GM23338 (cell line): ENCODE data around the gene MKNK2.

ENCODE experiments used
- CREB1 ChIP-seq: fragments of 250-450 bp; sonication (Bioruptor Pico); IDR thresholded peaks from 2 replicates; pipeline ENCODE4 v1.5.0; 2020; ENCODE audit warnings: low read depth, mild to moderate bottlenecking, moderate library complexity
- EZH2 ChIP-seq: fragments of 200-600 bp; sonication (generic); IDR thresholded peaks from one replicate; pipeline ENCODE4 v1.8.0; 2017; ENCODE audit warnings: antibody characterized with exemption, mild to moderate bottlenecking, low read depth; ENCODE audit not compliant: unreplicated experiment
- EZH2phosphoT487 ChIP-seq: fragments of 200-600 bp; sonication (generic); IDR thresholded peaks from one replicate; pipeline ENCODE4 v1.8.1; 2018; ENCODE audit warnings: antibody characterized with exemption; ENCODE audit not compliant: unreplicated experiment
- POLR2AphosphoS5 ChIP-seq: IDR thresholded peaks from 2 replicates; pipeline ENCODE4 v1.6.1; 2016; ENCODE audit warnings: antibody characterized with exemption, low read depth
- ZNF331 ChIP-seq: fragments of 250-450 bp; sonication (Bioruptor Pico); IDR thresholded peaks from 2 replicates; pipeline ENCODE4 v1.5.0; 2020; ENCODE audit warnings: low read depth, mild to moderate bottlenecking, moderate library complexity
- TF ChIP-seq, protein P1 (sequence below): IDR thresholded peaks from one replicate; pipeline ENCODE4 v1.6.1; 2018; ENCODE audit warnings: antibody characterized with exemption; ENCODE audit not compliant: unreplicated experiment
- TF ChIP-seq, protein P2 (sequence below), 2 experiments: fragments of 200-600 bp in 1 of 2; sonication (generic) in 1 of 2; conservative IDR thresholded peaks; 2 replicates each; pipeline versions ENCODE4 v1.5.1 to v1.6.1; 2016 to 2017; ENCODE audit warnings: antibody characterized with exemption in 2 of 2, low read depth in 2 of 2, mild to moderate bottlenecking in 2 of 2, moderate library complexity in 1 of 2
- TF ChIP-seq, protein P3 (sequence below): IDR thresholded peaks from 2 replicates; pipeline ENCODE4 v1.6.1; 2016; ENCODE audit warnings: antibody characterized with exemption

DNA sequence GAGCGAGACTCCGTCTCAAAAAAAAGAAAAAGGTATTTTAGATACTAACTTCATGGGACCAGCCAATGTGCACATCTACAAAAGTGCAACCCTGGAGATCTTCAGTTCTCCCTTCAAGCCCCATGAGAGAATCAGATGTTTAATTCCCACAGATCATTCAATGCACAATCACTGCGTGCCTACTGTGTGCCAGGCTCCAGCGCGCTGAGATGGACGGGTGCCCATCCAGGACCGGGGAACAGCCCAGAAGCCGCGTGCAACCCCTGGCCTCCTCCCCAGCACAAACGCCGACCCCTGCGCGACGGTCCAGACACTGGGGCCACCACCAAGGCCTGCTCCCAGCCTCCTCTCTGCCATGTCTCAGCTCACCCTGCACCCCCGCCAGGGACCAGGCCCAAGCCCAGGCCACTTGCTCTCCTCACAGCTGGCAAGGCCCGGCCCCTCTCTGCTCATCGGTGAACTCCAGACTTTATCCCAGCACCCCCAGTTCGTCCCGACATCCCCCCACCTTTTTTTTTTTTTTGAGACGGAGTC is 40.8 kb downstream of the MKNK2 start:
- TF ChIP-seq ZNF331 (no peak), POLR2AphosphoS5 (no peak), CREB1 (no peak), EZH2phosphoT487 (no peak), EZH2 (no peak)
- TF ChIP-seq, protein P1, sequence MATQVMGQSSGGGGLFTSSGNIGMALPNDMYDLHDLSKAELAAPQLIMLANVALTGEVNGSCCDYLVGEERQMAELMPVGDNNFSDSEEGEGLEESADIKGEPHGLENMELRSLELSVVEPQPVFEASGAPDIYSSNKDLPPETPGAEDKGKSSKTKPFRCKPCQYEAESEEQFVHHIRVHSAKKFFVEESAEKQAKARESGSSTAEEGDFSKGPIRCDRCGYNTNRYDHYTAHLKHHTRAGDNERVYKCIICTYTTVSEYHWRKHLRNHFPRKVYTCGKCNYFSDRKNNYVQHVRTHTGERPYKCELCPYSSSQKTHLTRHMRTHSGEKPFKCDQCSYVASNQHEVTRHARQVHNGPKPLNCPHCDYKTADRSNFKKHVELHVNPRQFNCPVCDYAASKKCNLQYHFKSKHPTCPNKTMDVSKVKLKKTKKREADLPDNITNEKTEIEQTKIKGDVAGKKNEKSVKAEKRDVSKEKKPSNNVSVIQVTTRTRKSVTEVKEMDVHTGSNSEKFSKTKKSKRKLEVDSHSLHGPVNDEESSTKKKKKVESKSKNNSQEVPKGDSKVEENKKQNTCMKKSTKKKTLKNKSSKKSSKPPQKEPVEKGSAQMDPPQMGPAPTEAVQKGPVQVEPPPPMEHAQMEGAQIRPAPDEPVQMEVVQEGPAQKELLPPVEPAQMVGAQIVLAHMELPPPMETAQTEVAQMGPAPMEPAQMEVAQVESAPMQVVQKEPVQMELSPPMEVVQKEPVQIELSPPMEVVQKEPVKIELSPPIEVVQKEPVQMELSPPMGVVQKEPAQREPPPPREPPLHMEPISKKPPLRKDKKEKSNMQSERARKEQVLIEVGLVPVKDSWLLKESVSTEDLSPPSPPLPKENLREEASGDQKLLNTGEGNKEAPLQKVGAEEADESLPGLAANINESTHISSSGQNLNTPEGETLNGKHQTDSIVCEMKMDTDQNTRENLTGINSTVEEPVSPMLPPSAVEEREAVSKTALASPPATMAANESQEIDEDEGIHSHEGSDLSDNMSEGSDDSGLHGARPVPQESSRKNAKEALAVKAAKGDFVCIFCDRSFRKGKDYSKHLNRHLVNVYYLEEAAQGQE = no peak
- TF ChIP-seq, protein P2, sequence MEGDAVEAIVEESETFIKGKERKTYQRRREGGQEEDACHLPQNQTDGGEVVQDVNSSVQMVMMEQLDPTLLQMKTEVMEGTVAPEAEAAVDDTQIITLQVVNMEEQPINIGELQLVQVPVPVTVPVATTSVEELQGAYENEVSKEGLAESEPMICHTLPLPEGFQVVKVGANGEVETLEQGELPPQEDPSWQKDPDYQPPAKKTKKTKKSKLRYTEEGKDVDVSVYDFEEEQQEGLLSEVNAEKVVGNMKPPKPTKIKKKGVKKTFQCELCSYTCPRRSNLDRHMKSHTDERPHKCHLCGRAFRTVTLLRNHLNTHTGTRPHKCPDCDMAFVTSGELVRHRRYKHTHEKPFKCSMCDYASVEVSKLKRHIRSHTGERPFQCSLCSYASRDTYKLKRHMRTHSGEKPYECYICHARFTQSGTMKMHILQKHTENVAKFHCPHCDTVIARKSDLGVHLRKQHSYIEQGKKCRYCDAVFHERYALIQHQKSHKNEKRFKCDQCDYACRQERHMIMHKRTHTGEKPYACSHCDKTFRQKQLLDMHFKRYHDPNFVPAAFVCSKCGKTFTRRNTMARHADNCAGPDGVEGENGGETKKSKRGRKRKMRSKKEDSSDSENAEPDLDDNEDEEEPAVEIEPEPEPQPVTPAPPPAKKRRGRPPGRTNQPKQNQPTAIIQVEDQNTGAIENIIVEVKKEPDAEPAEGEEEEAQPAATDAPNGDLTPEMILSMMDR (conservative IDR thresholded peaks at IDR 0.05; ENCODE audit: low read depth in 2 of 2) = no peak
- TF ChIP-seq, protein P3, sequence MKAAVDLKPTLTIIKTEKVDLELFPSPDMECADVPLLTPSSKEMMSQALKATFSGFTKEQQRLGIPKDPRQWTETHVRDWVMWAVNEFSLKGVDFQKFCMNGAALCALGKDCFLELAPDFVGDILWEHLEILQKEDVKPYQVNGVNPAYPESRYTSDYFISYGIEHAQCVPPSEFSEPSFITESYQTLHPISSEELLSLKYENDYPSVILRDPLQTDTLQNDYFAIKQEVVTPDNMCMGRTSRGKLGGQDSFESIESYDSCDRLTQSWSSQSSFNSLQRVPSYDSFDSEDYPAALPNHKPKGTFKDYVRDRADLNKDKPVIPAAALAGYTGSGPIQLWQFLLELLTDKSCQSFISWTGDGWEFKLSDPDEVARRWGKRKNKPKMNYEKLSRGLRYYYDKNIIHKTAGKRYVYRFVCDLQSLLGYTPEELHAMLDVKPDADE = no peak
